ENCODE measurements around the gene FEN1. TPM values are rescaled to one million over a fixed set of nuclear protein-coding genes. Genes with fewer than 3 reads are reported as not detected.

FEN1 gene
- polyA plus RNA-seq, 1 of the 3 experiments (the other 2 are of a cell fraction): 35.9 TPM

DNA sequence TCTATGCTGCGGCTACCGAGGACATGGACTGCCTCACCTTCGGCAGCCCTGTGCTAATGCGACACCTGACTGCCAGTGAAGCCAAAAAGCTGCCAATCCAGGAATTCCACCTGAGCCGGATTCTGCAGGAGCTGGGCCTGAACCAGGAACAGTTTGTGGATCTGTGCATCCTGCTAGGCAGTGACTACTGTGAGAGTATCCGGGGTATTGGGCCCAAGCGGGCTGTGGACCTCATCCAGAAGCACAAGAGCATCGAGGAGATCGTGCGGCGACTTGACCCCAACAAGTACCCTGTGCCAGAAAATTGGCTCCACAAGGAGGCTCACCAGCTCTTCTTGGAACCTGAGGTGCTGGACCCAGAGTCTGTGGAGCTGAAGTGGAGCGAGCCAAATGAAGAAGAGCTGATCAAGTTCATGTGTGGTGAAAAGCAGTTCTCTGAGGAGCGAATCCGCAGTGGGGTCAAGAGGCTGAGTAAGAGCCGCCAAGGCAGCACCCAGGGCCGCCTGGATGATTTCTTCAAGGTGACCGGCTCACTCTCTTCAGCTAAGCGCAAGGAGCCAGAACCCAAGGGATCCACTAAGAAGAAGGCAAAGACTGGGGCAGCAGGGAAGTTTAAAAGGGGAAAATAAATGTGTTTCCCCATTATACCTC, 3.3 kb downstream of the FEN1 start:
- ChIA-PET POLR2A (interaction anchor here (1.4 to 4.4 kb wide), 2 partner anchors 20 to 152 kb away, joined by 3 to 37 read pairs; partner anchors contain the start of gene FADS1), CTCF (interaction anchor here (0.6 to 11.0 kb wide), 22 partner anchors 8 to 318 kb away, joined by 3 to 149 read pairs (median 8); partner anchors contain the start of genes FADS1 and FADS3)
- Histone ChIP-seq H3K9me3 (no peaks in the 10 kb centered on the region), H3K79me2 (ENCODE audit: insufficient read depth) (peaks cover 84% of the 10 kb centered on the region), H4K20me1 (ENCODE audit: insufficient read depth) (no peaks in the 10 kb centered on the region; the same call in 1 of the 2 replicates), H3K27me3 (ENCODE audit: insufficient read depth) (no peaks in the 10 kb centered on the region), H3K4me3 (ENCODE audit: low read depth in 2 of 2, low read length in 1 of 2) (no peak overlapping the region), H3K4me2 (no peak overlapping the region), H3K27ac (ENCODE audit: low read depth in 2 of 2, low read length in 1 of 2) (no peak overlapping the region), H2AFZ (ENCODE audit: low read depth) (no peak overlapping the region), H3K9ac (no peak overlapping the region), H3K9me2 (no peaks in the 10 kb centered on the region), H3K36me3 (replicated peaks in 1 of 2; ENCODE audit: control insufficient read depth in 1 of 2, insufficient read depth in 2 of 2, low read length in 1 of 2) (peaks cover 11 to 22% of the 10 kb centered on the region in 2 experiments), H3F3A (replicated peaks; ENCODE audit: insufficient read depth) (peaks cover 15% of the 10 kb centered on the region), H3K4me1 (ENCODE audit: control insufficient read depth in 1 of 2, insufficient read depth in 2 of 2, low read depth in 1 of 2, low read length in 1 of 2) (peaks cover 5 to 17% of the 10 kb centered on the region in 2 experiments; a peak in 3 of 4 replicates)
- 94% methylated on average over 15 of the region's 18 CpGs for WGBS (ENCODE audit: low lambda C conversion rate)
- TF ChIP-seq RCOR1 (IDR thresholded peaks at IDR 0.05; ENCODE audit: low read length) (no peak), FOXJ3 (CRISPR knock-in tag; IDR thresholded peaks at IDR 0.05) (no peak), REST (IDR thresholded peaks at IDR 0.05; ENCODE audit: low read depth, low read length) (no peak), RFX5 (IDR thresholded peaks at IDR 0.05; ENCODE audit: low read length) (no peak), JUND (IDR thresholded peaks at IDR 0.05) (no peak), EP300 (IDR thresholded peaks at IDR 0.05; ENCODE audit: borderline replicate concordance in 1 of 2, low read depth in 1 of 2, low read length in 1 of 2) (no peak), YY1 (IDR thresholded peaks at IDR 0.05; ENCODE audit: low read depth) (no peak), FOSL2 (IDR thresholded peaks at IDR 0.05; ENCODE audit: borderline replicate concordance, low read depth) (no peak), POLR2AphosphoS5 (IDR thresholded peaks at IDR 0.05; ENCODE audit: low read depth, low read length) (no peak), MEF2A (IDR thresholded peaks at IDR 0.05; ENCODE audit: borderline replicate concordance, low read depth) (no peak), PBX3 (IDR thresholded peaks at IDR 0.05) (no peak), CTCF (IDR thresholded peaks at IDR 0.05) (no peak), ELF1 (IDR thresholded peaks at IDR 0.05) (no peak), EZH2phosphoT487 (IDR thresholded peaks at IDR 0.05; ENCODE audit: borderline replicate concordance, low read depth) (no peak)
- TF ChIP-seq, protein P1, sequence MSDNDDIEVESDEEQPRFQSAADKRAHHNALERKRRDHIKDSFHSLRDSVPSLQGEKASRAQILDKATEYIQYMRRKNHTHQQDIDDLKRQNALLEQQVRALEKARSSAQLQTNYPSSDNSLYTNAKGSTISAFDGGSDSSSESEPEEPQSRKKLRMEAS (IDR thresholded peaks at IDR 0.05; ENCODE audit: low read depth): no peak
- TF ChIP-seq, protein P2, sequence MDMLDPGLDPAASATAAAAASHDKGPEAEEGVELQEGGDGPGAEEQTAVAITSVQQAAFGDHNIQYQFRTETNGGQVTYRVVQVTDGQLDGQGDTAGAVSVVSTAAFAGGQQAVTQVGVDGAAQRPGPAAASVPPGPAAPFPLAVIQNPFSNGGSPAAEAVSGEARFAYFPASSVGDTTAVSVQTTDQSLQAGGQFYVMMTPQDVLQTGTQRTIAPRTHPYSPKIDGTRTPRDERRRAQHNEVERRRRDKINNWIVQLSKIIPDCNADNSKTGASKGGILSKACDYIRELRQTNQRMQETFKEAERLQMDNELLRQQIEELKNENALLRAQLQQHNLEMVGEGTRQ (IDR thresholded peaks at IDR 0.05; ENCODE audit: borderline replicate concordance, low read depth, low read length): no peak
- DNase-seq: no peak
